Vagina (tissue), 2 donors: ENCODE data around the gene ANK2. TPM values are rescaled to one million over a fixed set of nuclear protein-coding genes. Genes with fewer than 3 reads are reported as not detected.

ENCODE experiments used
- DNase-seq, 2 donors: peaks; one replicate each; pipeline ENCODE4 v3.0.0-alpha.2; 2017; ENCODE audit errors: extremely low spot score in 2 of 2
- H3K27ac ChIP-seq: fragments of 200-600 bp; sonication (generic); one replicate; pipeline ENCODE4 v1.5.1; 2019
- H3K27me3 ChIP-seq: fragments of 200-600 bp; sonication (generic); one replicate; pipeline ENCODE4 v1.5.1; 2019
- H3K36me3 ChIP-seq, 2 donors: fragments of 200-600 bp; sonication (generic); one replicate each; pipeline ENCODE4 v1.5.1; 2017 to 2019
- H3K4me1 ChIP-seq: fragments of 200-600 bp; sonication (generic); one replicate; pipeline ENCODE4 v1.5.1; 2019
- H3K4me3 ChIP-seq, 2 donors: fragments of 200-600 bp; sonication (generic); 1 replicate in 1 of 2; 2 replicates in 1 of 2; pipeline ENCODE4 v1.5.1; 2016 to 2019
- H3K9me3 ChIP-seq: fragments of 200-600 bp; sonication (generic); one replicate; pipeline ENCODE4 v1.5.1; 2019
- POLR2A ChIP-seq, 2 donors: fragments of 450-650 bp; IDR thresholded peaks; one replicate each; pipeline ENCODE4 v1.6.1; 2017; ENCODE audit warnings: antibody characterized with exemption in 2 of 2, mild to moderate bottlenecking in 2 of 2, moderate library complexity in 2 of 2
- POLR2AphosphoS5 ChIP-seq, 2 donors: sonication (generic); formaldehyde crosslinking; IDR thresholded peaks; one replicate each; pipeline ENCODE4 v1.9.0; 2017; ENCODE audit warnings: antibody characterized with exemption in 2 of 2, mild to moderate bottlenecking in 2 of 2, low read depth in 1 of 2; ENCODE audit not compliant: insufficient read depth in 1 of 2
- intact Hi-C: fragments of 100-400 bp; cut with DNase I; formaldehyde crosslinking; loops from one replicate; pipeline ENCODE4 v1.15.1; 2023
- total RNA-seq: library from RNA; depleted of rRNA; stranded (reverse); fragments of >200 nt; gene quantifications from one replicate; pipeline ENCODE4 v1.2.3, GENCODE V29; 2016
- TF ChIP-seq, protein P1 (sequence below), 3 experiments: fragments of 450-650 bp in 2 of 3; fragments of 200-600 bp in 1 of 3; sonication (generic) in 1 of 3; IDR thresholded peaks; one replicate each; pipeline ENCODE4 v1.5.1; 2017 to 2019; ENCODE audit warnings: antibody characterized with exemption in 3 of 3, mild to moderate bottlenecking in 2 of 3, moderate library complexity in 2 of 3

ANK2 gene
- total RNA-seq, 1 donor from 2014 or later: 64.6 TPM

DNA sequence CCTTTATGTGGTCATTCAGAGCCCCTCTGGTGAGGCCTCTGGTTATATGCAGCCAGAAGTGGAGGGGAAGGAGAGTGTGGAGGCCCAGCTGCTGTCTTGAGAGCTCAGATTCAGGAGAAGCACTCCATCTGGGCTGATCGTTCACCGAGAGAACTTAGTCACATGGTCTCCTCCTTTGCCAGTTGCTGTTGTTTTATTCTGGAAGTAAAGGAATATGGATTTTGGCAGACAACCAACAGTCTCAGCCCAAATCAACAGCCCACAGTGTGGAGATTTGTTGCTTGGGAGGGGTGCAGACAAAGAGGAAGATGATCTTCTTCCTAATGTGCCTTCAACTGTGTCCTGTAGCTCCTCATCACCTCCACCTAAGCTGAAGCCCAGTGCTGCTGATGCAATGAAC is 355.4 kb downstream of the ANK2 start:
- Histone ChIP-seq H3K27ac (no peak overlapping the region), H3K36me3 (no peaks in the 10 kb centered on the region), H3K27me3 (no peaks in the 10 kb centered on the region), H3K9me3 (no peaks in the 10 kb centered on the region), H3K4me3 (no peak overlapping the region), H3K4me1 (no peaks in the 10 kb centered on the region)
- intact Hi-C loops: no loop called here
- TF ChIP-seq POLR2A (IDR thresholded peaks at IDR 0.05): no peak
- no peak for TF ChIP-seq POLR2AphosphoS5 (IDR thresholded peaks at IDR 0.05; ENCODE audit: insufficient read depth in 1 of 2, low read depth in 1 of 2)
- TF ChIP-seq, protein P1, sequence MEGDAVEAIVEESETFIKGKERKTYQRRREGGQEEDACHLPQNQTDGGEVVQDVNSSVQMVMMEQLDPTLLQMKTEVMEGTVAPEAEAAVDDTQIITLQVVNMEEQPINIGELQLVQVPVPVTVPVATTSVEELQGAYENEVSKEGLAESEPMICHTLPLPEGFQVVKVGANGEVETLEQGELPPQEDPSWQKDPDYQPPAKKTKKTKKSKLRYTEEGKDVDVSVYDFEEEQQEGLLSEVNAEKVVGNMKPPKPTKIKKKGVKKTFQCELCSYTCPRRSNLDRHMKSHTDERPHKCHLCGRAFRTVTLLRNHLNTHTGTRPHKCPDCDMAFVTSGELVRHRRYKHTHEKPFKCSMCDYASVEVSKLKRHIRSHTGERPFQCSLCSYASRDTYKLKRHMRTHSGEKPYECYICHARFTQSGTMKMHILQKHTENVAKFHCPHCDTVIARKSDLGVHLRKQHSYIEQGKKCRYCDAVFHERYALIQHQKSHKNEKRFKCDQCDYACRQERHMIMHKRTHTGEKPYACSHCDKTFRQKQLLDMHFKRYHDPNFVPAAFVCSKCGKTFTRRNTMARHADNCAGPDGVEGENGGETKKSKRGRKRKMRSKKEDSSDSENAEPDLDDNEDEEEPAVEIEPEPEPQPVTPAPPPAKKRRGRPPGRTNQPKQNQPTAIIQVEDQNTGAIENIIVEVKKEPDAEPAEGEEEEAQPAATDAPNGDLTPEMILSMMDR (IDR thresholded peaks at IDR 0.05): no peak
- DNase-seq: no peak

GRCh38 chr4:113405874-113406722 is 356.6 kb downstream of the ANK2 start:
- H3K27ac ChIP-seq: no peak overlapping the region
- intact Hi-C loops: no loop called here
- no peaks in the 10 kb centered on the region for H3K27me3 ChIP-seq
- DNase-seq: no peak
- H3K36me3 ChIP-seq: no peaks in the 10 kb centered on the region
- no peak for TF ChIP-seq POLR2A (IDR thresholded peaks at IDR 0.05)
- TF ChIP-seq, protein P1 (IDR thresholded peaks at IDR 0.05): no peak
- TF ChIP-seq POLR2AphosphoS5 (IDR thresholded peaks at IDR 0.05; ENCODE audit: insufficient read depth in 1 of 2, low read depth in 1 of 2): no peak
- H3K4me1 ChIP-seq: no peaks in the 10 kb centered on the region
- no peaks in the 10 kb centered on the region for H3K9me3 ChIP-seq
- no peak overlapping the region for H3K4me3 ChIP-seq

GRCh38 chr4:113406723-113407016 is 357.2 kb downstream of the ANK2 start:
- no peak for TF ChIP-seq POLR2AphosphoS5 (IDR thresholded peaks at IDR 0.05; ENCODE audit: insufficient read depth in 1 of 2, low read depth in 1 of 2)
- no peak for TF ChIP-seq POLR2A (IDR thresholded peaks at IDR 0.05)
- TF ChIP-seq, protein P1 (IDR thresholded peaks at IDR 0.05): no peak
- no peaks in the 10 kb centered on the region for H3K4me1 ChIP-seq
- intact Hi-C loops: no loop called here
- no peak overlapping the region for H3K4me3 ChIP-seq
- DNase-seq: no peak
- no peaks in the 10 kb centered on the region for H3K36me3 ChIP-seq
- H3K27me3 ChIP-seq: no peaks in the 10 kb centered on the region
- no peaks in the 10 kb centered on the region for H3K9me3 ChIP-seq
- H3K27ac ChIP-seq: no peak overlapping the region

- TF ChIP-seq POLR2AphosphoS5 (IDR thresholded peaks at IDR 0.05; ENCODE audit: insufficient read depth in 1 of 2, low read depth in 1 of 2) (no peak), POLR2A (IDR thresholded peaks at IDR 0.05) (no peak)
- TF ChIP-seq, protein P1 (IDR thresholded peaks at IDR 0.05): no peak
- Histone ChIP-seq H3K27me3 (no peaks in the 10 kb centered on the region), H3K27ac (no peak overlapping the region), H3K4me3 (no peak overlapping the region), H3K36me3 (no peaks in the 10 kb centered on the region), H3K4me1 (no peaks in the 10 kb centered on the region), H3K9me3 (no peaks in the 10 kb centered on the region)
- DNase-seq: no peak
- intact Hi-C loops: no loop called here
These were observed 358.0 kb downstream of the ANK2 start for GRCh38 chr4:113407409-113407808.

DNA sequence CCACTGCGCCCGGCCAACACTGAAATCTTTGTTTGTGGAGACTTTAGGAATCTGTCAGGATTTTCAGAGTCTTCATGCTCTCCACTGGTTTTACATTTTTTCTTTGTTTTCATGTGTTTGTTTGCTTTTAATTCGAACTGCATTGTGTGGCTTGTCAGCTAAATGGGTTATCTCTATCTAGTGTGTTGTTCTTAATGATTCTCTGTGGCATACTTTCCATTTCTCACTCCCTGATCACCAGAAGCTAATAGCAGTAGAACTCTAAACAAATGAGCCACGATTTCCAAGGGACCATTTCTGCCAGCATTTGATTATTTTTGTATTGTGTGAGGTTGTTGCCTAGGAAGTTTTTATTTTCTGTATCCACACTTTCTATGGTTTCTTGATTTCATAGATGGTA is 359.7 kb downstream of the ANK2 start:
- Histone ChIP-seq H3K36me3 (no peaks in the 10 kb centered on the region), H3K4me1 (no peaks in the 10 kb centered on the region), H3K27me3 (no peaks in the 10 kb centered on the region), H3K9me3 (no peaks in the 10 kb centered on the region), H3K4me3 (no peak overlapping the region), H3K27ac (no peak overlapping the region)
- no peak for TF ChIP-seq POLR2A (IDR thresholded peaks at IDR 0.05)
- TF ChIP-seq, protein P1 (IDR thresholded peaks at IDR 0.05): no peak
- TF ChIP-seq POLR2AphosphoS5 (IDR thresholded peaks at IDR 0.05; ENCODE audit: insufficient read depth in 1 of 2, low read depth in 1 of 2): no peak
- DNase-seq: no peak
- intact Hi-C loops: no loop called here
